Measurements from ENCODE around the gene PRKD2.
"Not testable (repeated sequence)": the region's sequence is repeated elsewhere in the genome, so short reads cannot be mapped to it uniquely, and the experiment has no call there.

Gene PRKD2

GRCh38 chr19:46724468-46724867 lies 7.6 kb upstream of the PRKD2 start:
- no peak for DNase-seq (ENCODE audit: low spot score)

GRCh38 chr19:46723471-46723870 lies 6.6 kb upstream of the PRKD2 start:
- DNase-seq (ENCODE audit: low spot score) = no peak

GRCh38 chr19:46723023-46723461 lies 6.1 kb upstream of the PRKD2 start:
- DNase-seq (ENCODE audit: low spot score) = no peak

- no peak for DNase-seq (ENCODE audit: low spot score)
Measured at GRCh38 chr19:46722421-46723022, 5.6 kb upstream of the PRKD2 start.

GRCh38 chr19:46722004-46722380 lies 5.1 kb upstream of the PRKD2 start:
- DNase-seq (ENCODE audit: low spot score) = no peak

GRCh38 chr19:46721269-46722003 lies 4.5 kb upstream of the PRKD2 start:
- peak; percentile 73 for DNase-seq (ENCODE audit: low spot score)

GRCh38 chr19:46720503-46721239 lies 3.8 kb upstream of the PRKD2 start:
- no peak for DNase-seq (ENCODE audit: low spot score)

- DNase-seq (ENCODE audit: low spot score) = no peak
Measured at GRCh38 chr19:46719629-46720502, 3.0 kb upstream of the PRKD2 start.

GRCh38 chr19:46718934-46719622 lies 2.2 kb upstream of the PRKD2 start:
- no peak for DNase-seq (ENCODE audit: low spot score)

GRCh38 chr19:46718157-46718933 lies 1.4 kb upstream of the PRKD2 start:
- peak; percentile 55 for DNase-seq (ENCODE audit: low spot score)

- DNase-seq (ENCODE audit: low spot score) = no peak
Measured at GRCh38 chr19:46717716-46718143, 816 bp upstream of the PRKD2 start.

GRCh38 chr19:46716672-46717033 lies 261 bp downstream of the PRKD2 start:
- no peak for DNase-seq (ENCODE audit: low spot score)

GRCh38 chr19:46715975-46716671 lies 791 bp downstream of the PRKD2 start:
- DNase-seq (ENCODE audit: low spot score) = no peak

- DNase-seq (ENCODE audit: low spot score) = no peak
Measured at GRCh38 chr19:46715620-46715974, 1.3 kb downstream of the PRKD2 start.

GRCh38 chr19:46714444-46715106 lies 2.3 kb downstream of the PRKD2 start:
- DNase-seq (ENCODE audit: low spot score) = peak; percentile 83

- DNase-seq (ENCODE audit: low spot score) = peak; percentile 98
Measured at GRCh38 chr19:46713781-46714443, 3.0 kb downstream of the PRKD2 start.

GRCh38 chr19:46712768-46713338 lies 4.1 kb downstream of the PRKD2 start:
- DNase-seq (ENCODE audit: low spot score) = not testable (repeated sequence)

GRCh38 chr19:46710687-46711086 lies 6.2 kb downstream of the PRKD2 start:
- DNase-seq (ENCODE audit: low spot score) = no peak
